ENCODE results near the gene GUCY2D.

GUCY2D gene

GRCh38 chr17:8039611-8040168 lies 37.3 kb downstream of the GUCY2D start:
- no peaks in the 10 kb centered on the region for H3K79me2 ChIP-seq (ENCODE audit: low read length)
- no peak overlapping the region for H3K9ac ChIP-seq (ENCODE audit: low read length)
- H4K20me1 ChIP-seq (ENCODE audit: insufficient read depth, low read length) = no peaks in the 10 kb centered on the region
- no peaks in the 10 kb centered on the region for H3K36me3 ChIP-seq (replicated peaks; ENCODE audit: low read depth, low read length)
- H3K4me2 ChIP-seq (ENCODE audit: low read length) = no peak overlapping the region
- TF ChIP-seq CTCF (IDR thresholded peaks at IDR 0.05; ENCODE audit: low read depth, low read length) (no peak), EZH2phosphoT487 (IDR thresholded peaks at IDR 0.05; ENCODE audit: low read depth) (no peak)
- H2AFZ ChIP-seq (ENCODE audit: low read depth, low read length) = no peak overlapping the region
- no peak overlapping the region for H3K4me3 ChIP-seq (ENCODE audit: low read length)
- H3K27ac ChIP-seq (ENCODE audit: low read length) = no peak overlapping the region
- H3K4me1 ChIP-seq (ENCODE audit: low read length) = no peaks in the 10 kb centered on the region
- H3K9me3 ChIP-seq (ENCODE audit: insufficient read depth, low read length) = no peaks in the 10 kb centered on the region
- no peaks in the 10 kb centered on the region for H3K27me3 ChIP-seq (ENCODE audit: low read depth, low read length)

- no peaks in the 10 kb centered on the region for H3K36me3 ChIP-seq (replicated peaks; ENCODE audit: low read depth, low read length)
- H3K4me1 ChIP-seq (ENCODE audit: low read length) = no peaks in the 10 kb centered on the region
- H3K4me3 ChIP-seq (ENCODE audit: low read length) = no peak overlapping the region
- H3K79me2 ChIP-seq (ENCODE audit: low read length) = no peaks in the 10 kb centered on the region
- no peak overlapping the region for H2AFZ ChIP-seq (ENCODE audit: low read depth, low read length)
- H4K20me1 ChIP-seq (ENCODE audit: insufficient read depth, low read length) = no peaks in the 10 kb centered on the region
- H3K27ac ChIP-seq (ENCODE audit: low read length) = no peak overlapping the region
- no peaks in the 10 kb centered on the region for H3K27me3 ChIP-seq (ENCODE audit: low read depth, low read length)
- no peaks in the 10 kb centered on the region for H3K9me3 ChIP-seq (ENCODE audit: insufficient read depth, low read length)
- H3K4me2 ChIP-seq (ENCODE audit: low read length) = peak overlapping the region; percentile 29; the same call in 1 of the 2 replicates
- H3K9ac ChIP-seq (ENCODE audit: low read length) = no peak overlapping the region
- TF ChIP-seq EZH2phosphoT487 (IDR thresholded peaks at IDR 0.05; ENCODE audit: low read depth) = no peak
- TF ChIP-seq CTCF (IDR thresholded peaks at IDR 0.05; ENCODE audit: low read depth, low read length) = peak; percentile 66
Observed at GRCh38 chr17:8041249-8041928, 39.0 kb downstream of the GUCY2D start.

- Histone ChIP-seq H3K9me3 (ENCODE audit: insufficient read depth, low read length) (no peaks in the 10 kb centered on the region), H2AFZ (ENCODE audit: low read depth, low read length) (no peak overlapping the region), H3K4me1 (ENCODE audit: low read length) (no peaks in the 10 kb centered on the region), H3K4me3 (ENCODE audit: low read length) (no peak overlapping the region), H3K9ac (ENCODE audit: low read length) (no peak overlapping the region), H3K36me3 (replicated peaks; ENCODE audit: low read depth, low read length) (no peaks in the 10 kb centered on the region), H3K27ac (ENCODE audit: low read length) (no peak overlapping the region), H3K27me3 (ENCODE audit: low read depth, low read length) (no peaks in the 10 kb centered on the region), H3K79me2 (ENCODE audit: low read length) (no peaks in the 10 kb centered on the region), H4K20me1 (ENCODE audit: insufficient read depth, low read length) (no peaks in the 10 kb centered on the region), H3K4me2 (ENCODE audit: low read length) (no peak overlapping the region)
- no peak for TF ChIP-seq CTCF (IDR thresholded peaks at IDR 0.05; ENCODE audit: low read depth, low read length)
- TF ChIP-seq EZH2phosphoT487 (IDR thresholded peaks at IDR 0.05; ENCODE audit: low read depth) = no peak
Observed at GRCh38 chr17:8041979-8042378, 39.6 kb downstream of the GUCY2D start.

- H4K20me1 ChIP-seq (ENCODE audit: insufficient read depth, low read length) = no peaks in the 10 kb centered on the region
- no peaks in the 10 kb centered on the region for H3K27me3 ChIP-seq (ENCODE audit: low read depth, low read length)
- TF ChIP-seq EZH2phosphoT487 (IDR thresholded peaks at IDR 0.05; ENCODE audit: low read depth) (no peak), CTCF (IDR thresholded peaks at IDR 0.05; ENCODE audit: low read depth, low read length) (no peak)
- H3K9me3 ChIP-seq (ENCODE audit: insufficient read depth, low read length) = no peaks in the 10 kb centered on the region
- H3K4me3 ChIP-seq (ENCODE audit: low read length) = no peak overlapping the region
- H3K27ac ChIP-seq (ENCODE audit: low read length) = no peak overlapping the region
- H3K36me3 ChIP-seq (replicated peaks; ENCODE audit: low read depth, low read length) = no peaks in the 10 kb centered on the region
- H3K79me2 ChIP-seq (ENCODE audit: low read length) = no peaks in the 10 kb centered on the region
- no peak overlapping the region for H3K9ac ChIP-seq (ENCODE audit: low read length)
- no peak overlapping the region for H3K4me2 ChIP-seq (ENCODE audit: low read length)
- no peaks in the 10 kb centered on the region for H3K4me1 ChIP-seq (ENCODE audit: low read length)
- H2AFZ ChIP-seq (ENCODE audit: low read depth, low read length) = no peak overlapping the region
Observed at GRCh38 chr17:8044819-8045810, 42.7 kb downstream of the GUCY2D start.
